Measurements from ENCODE around the gene ACTN2.

Gene ACTN2

GRCh38 chr1:236685917-236686814, at the start of gene ACTN2:
Gene ACTN2, plus strand, starts transcription at chr1:236686499. Its CDS starts 175 bp downstream, at chr1:236686674.
- no peak within 1 kb of the TSS for H3K4me2 ChIP-seq (ENCODE audit: low read depth, low read length)
- H3K79me2 ChIP-seq (ENCODE audit: low read length): no peaks in the 10 kb centered on the region
- no peak within 1 kb of the TSS for H3K4me3 ChIP-seq (ENCODE audit: low read length)
- no peak within 1 kb of the TSS for H3K27ac ChIP-seq (ENCODE audit: low read length)
- no peaks in the 10 kb centered on the region for H3K4me1 ChIP-seq (ENCODE audit: low read length)
- H2AFZ ChIP-seq (ENCODE audit: low read length): no peak within 1 kb of the TSS
- no peaks in the 10 kb centered on the region for H3F3A ChIP-seq (ENCODE audit: insufficient read depth, low read length)
- DNase-seq: no peak
- no peak within 1 kb of the TSS for H3K9ac ChIP-seq (ENCODE audit: low read length)
- no peaks in the 10 kb centered on the region for H3K36me3 ChIP-seq (replicated peaks; ENCODE audit: insufficient read depth, low read length)
- H4K20me1 ChIP-seq (ENCODE audit: insufficient read depth, low read length): no peaks in the 10 kb centered on the region
- TF ChIP-seq EZH2phosphoT487 (IDR thresholded peaks at IDR 0.05; ENCODE audit: low read length): no peak
- TF ChIP-seq EZH2 (optimal IDR thresholded peaks at IDR 0.05; ENCODE audit: low read depth, low read length): no peak
- TF ChIP-seq, protein P1, sequence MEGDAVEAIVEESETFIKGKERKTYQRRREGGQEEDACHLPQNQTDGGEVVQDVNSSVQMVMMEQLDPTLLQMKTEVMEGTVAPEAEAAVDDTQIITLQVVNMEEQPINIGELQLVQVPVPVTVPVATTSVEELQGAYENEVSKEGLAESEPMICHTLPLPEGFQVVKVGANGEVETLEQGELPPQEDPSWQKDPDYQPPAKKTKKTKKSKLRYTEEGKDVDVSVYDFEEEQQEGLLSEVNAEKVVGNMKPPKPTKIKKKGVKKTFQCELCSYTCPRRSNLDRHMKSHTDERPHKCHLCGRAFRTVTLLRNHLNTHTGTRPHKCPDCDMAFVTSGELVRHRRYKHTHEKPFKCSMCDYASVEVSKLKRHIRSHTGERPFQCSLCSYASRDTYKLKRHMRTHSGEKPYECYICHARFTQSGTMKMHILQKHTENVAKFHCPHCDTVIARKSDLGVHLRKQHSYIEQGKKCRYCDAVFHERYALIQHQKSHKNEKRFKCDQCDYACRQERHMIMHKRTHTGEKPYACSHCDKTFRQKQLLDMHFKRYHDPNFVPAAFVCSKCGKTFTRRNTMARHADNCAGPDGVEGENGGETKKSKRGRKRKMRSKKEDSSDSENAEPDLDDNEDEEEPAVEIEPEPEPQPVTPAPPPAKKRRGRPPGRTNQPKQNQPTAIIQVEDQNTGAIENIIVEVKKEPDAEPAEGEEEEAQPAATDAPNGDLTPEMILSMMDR (IDR thresholded peaks at IDR 0.05; ENCODE audit: low read length): no peak
- H3K27me3 ChIP-seq (replicated peaks; ENCODE audit: insufficient read depth, low read length): no peaks in the 10 kb centered on the region
- H3K9me2 ChIP-seq (replicated peaks; ENCODE audit: insufficient read depth, low read length): no peaks in the 10 kb centered on the region
- no peaks in the 10 kb centered on the region for H3K9me3 ChIP-seq (replicated peaks; ENCODE audit: insufficient read depth, low read length)

GRCh38 chr1:236638945-236639344, 47.4 kb upstream of the ACTN2 start:
- H3K9ac ChIP-seq (ENCODE audit: low read length): no peak overlapping the region
- H3F3A ChIP-seq (ENCODE audit: insufficient read depth, low read length): no peaks in the 10 kb centered on the region
- H3K4me1 ChIP-seq (ENCODE audit: low read length): no peaks in the 10 kb centered on the region
- H3K79me2 ChIP-seq (ENCODE audit: low read length): no peaks in the 10 kb centered on the region
- H3K4me3 ChIP-seq (ENCODE audit: low read length): no peak overlapping the region
- H3K27ac ChIP-seq (ENCODE audit: low read length): no peak overlapping the region
- no peak for DNase-seq
- TF ChIP-seq EZH2phosphoT487 (IDR thresholded peaks at IDR 0.05; ENCODE audit: low read length): no peak
- no peaks in the 10 kb centered on the region for H3K9me2 ChIP-seq (replicated peaks; ENCODE audit: insufficient read depth, low read length)
- no peak overlapping the region for H3K4me2 ChIP-seq (ENCODE audit: low read depth, low read length)
- no peaks in the 10 kb centered on the region for H3K9me3 ChIP-seq (replicated peaks; ENCODE audit: insufficient read depth, low read length)
- H4K20me1 ChIP-seq (ENCODE audit: insufficient read depth, low read length): no peaks in the 10 kb centered on the region
- H3K36me3 ChIP-seq (replicated peaks; ENCODE audit: insufficient read depth, low read length): no peaks in the 10 kb centered on the region
- H3K27me3 ChIP-seq (replicated peaks; ENCODE audit: insufficient read depth, low read length): no peaks in the 10 kb centered on the region
- no peak overlapping the region for H2AFZ ChIP-seq (ENCODE audit: low read length)

DNA sequence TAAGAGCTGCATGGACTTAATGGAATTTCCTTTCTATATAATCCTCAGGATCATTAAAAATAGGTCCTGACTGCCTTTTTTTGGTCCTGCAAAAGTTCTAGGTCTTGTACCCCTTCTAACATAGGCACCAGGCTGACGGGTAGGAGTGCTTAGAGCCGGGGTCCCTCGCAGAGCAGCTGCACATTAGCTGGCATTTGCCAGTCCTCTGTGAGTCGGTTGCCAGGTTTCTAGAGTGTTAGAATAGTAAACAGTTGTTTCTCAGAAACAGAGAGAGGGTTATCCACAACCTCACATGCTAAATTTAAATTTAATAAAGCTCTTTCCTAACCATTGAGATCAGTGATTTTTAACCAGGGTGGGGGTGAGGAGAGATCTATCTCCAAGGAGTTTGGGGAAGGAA, 46.6 kb upstream of the ACTN2 start:
- Histone ChIP-seq H3K4me2 (ENCODE audit: low read depth, low read length) (no peak overlapping the region), H3K9me2 (replicated peaks; ENCODE audit: insufficient read depth, low read length) (no peaks in the 10 kb centered on the region), H3K4me3 (ENCODE audit: low read length) (no peak overlapping the region), H3K9me3 (replicated peaks; ENCODE audit: insufficient read depth, low read length) (no peaks in the 10 kb centered on the region), H3F3A (ENCODE audit: insufficient read depth, low read length) (no peaks in the 10 kb centered on the region), H3K9ac (ENCODE audit: low read length) (no peak overlapping the region), H3K27me3 (replicated peaks; ENCODE audit: insufficient read depth, low read length) (no peaks in the 10 kb centered on the region), H3K79me2 (ENCODE audit: low read length) (no peaks in the 10 kb centered on the region), H3K27ac (ENCODE audit: low read length) (no peak overlapping the region), H3K36me3 (replicated peaks; ENCODE audit: insufficient read depth, low read length) (no peaks in the 10 kb centered on the region), H4K20me1 (ENCODE audit: insufficient read depth, low read length) (no peaks in the 10 kb centered on the region), H3K4me1 (ENCODE audit: low read length) (no peaks in the 10 kb centered on the region), H2AFZ (ENCODE audit: low read length) (no peak overlapping the region)
- no peak for TF ChIP-seq EZH2 (optimal IDR thresholded peaks at IDR 0.05; ENCODE audit: low read depth, low read length)
- no peak for TF ChIP-seq EZH2phosphoT487 (IDR thresholded peaks at IDR 0.05; ENCODE audit: low read length)
- TF ChIP-seq, protein P1 (IDR thresholded peaks at IDR 0.05; ENCODE audit: low read length): no peak
- no peak for DNase-seq

- Histone ChIP-seq H3K4me1 (ENCODE audit: low read length) (no peaks in the 10 kb centered on the region), H3K27ac (ENCODE audit: low read length) (no peak overlapping the region), H3K27me3 (replicated peaks; ENCODE audit: insufficient read depth, low read length) (no peaks in the 10 kb centered on the region), H3K9me2 (replicated peaks; ENCODE audit: insufficient read depth, low read length) (no peaks in the 10 kb centered on the region), H3K9me3 (replicated peaks; ENCODE audit: insufficient read depth, low read length) (no peaks in the 10 kb centered on the region), H3K9ac (ENCODE audit: low read length) (no peak overlapping the region), H3K79me2 (ENCODE audit: low read length) (no peaks in the 10 kb centered on the region), H4K20me1 (ENCODE audit: insufficient read depth, low read length) (no peaks in the 10 kb centered on the region), H2AFZ (ENCODE audit: low read length) (no peak overlapping the region), H3K4me3 (ENCODE audit: low read length) (no peak overlapping the region), H3K4me2 (ENCODE audit: low read depth, low read length) (no peak overlapping the region), H3K36me3 (replicated peaks; ENCODE audit: insufficient read depth, low read length) (no peaks in the 10 kb centered on the region), H3F3A (ENCODE audit: insufficient read depth, low read length) (no peaks in the 10 kb centered on the region)
- TF ChIP-seq EZH2 (optimal IDR thresholded peaks at IDR 0.05; ENCODE audit: low read depth, low read length) (no peak), EZH2phosphoT487 (IDR thresholded peaks at IDR 0.05; ENCODE audit: low read length) (no peak)
- TF ChIP-seq, protein P1 (IDR thresholded peaks at IDR 0.05; ENCODE audit: low read length): no peak
- DNase-seq: no peak
Observed at GRCh38 chr1:236642763-236643162, 43.5 kb upstream of the ACTN2 start.
